ENCODE data around the gene ZNF408. TPM values are rescaled to one million over a fixed set of nuclear protein-coding genes. Genes with fewer than 3 reads are reported as not detected.
"Not testable (repeated sequence)": the region's sequence is repeated elsewhere in the genome, so short reads cannot be mapped to it uniquely, and the experiment has no call there.

Gene ZNF408
- polyA plus RNA-seq, 1 donor (not counting 4 experiments of a cell fraction or from before 2014, with no cell fraction given), result 4.0 TPM

DNA sequence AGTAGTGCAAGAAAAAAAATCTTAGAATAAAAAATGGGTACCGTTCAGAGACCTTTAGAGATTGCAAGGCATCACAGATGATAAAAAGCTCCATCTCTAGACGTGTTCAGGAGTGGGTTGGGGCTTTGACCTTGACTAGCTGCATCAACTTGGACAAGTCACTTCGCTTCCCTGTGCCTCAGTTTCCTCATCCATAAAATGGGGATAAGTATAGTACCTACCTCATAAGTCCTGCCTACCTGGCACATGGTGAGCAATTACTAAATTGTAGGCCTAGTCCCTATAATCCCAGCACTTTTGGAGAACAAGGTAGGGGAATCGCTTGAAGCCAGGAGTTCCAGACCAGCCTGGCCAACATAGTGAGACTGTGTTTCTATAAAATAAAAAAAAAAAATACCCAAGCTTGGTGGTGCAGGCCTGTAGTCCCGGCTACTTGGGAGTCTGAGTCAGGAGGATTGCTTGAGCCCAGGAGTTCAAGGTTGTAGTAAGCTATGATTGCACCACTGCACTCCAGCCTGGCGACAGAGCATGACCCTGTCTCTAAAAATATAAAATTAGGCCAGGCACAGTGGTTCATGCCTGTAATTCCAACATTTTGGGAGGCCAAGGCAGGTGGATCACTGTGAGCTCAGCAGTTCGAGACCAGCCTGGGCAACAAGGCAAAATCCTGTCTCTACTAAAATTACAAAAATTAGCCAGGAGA is 12.2 kb downstream of the ZNF408 start:
- no peak overlapping the region for H2AFZ ChIP-seq (ENCODE audit: control insufficient read depth, low read length)
- H3K79me2 ChIP-seq (ENCODE audit: control insufficient read depth, insufficient read depth, low read length), result no peaks in the 10 kb centered on the region
- no peaks in the 10 kb centered on the region for H3K9me3 ChIP-seq (ENCODE audit: control insufficient read depth, low read depth, low read length)
- dilution Hi-C loops (cut with MboI; ENCODE audit: extremely low pct_ligation_motif_present, low sequenced_read_pairs), result no loop called here
- H3K4me1 ChIP-seq (ENCODE audit: control insufficient read depth, extremely low read depth, insufficient read depth, low read length), result peaks cover 7% of the 10 kb centered on the region
- H4K20me1 ChIP-seq (ENCODE audit: control insufficient read depth, extremely low read depth, insufficient read depth, low read length), result no peaks in the 10 kb centered on the region
- no peak overlapping the region for H3K4me3 ChIP-seq (ENCODE audit: control insufficient read depth in 2 of 3, extremely low read depth in 1 of 3, insufficient read depth in 2 of 3, low read depth in 1 of 3, low read length in 3 of 3)
- TF ChIP-seq EZH2 (IDR thresholded peaks at IDR 0.05; ENCODE audit: low read length), result no peak
- TF ChIP-seq, protein P1, sequence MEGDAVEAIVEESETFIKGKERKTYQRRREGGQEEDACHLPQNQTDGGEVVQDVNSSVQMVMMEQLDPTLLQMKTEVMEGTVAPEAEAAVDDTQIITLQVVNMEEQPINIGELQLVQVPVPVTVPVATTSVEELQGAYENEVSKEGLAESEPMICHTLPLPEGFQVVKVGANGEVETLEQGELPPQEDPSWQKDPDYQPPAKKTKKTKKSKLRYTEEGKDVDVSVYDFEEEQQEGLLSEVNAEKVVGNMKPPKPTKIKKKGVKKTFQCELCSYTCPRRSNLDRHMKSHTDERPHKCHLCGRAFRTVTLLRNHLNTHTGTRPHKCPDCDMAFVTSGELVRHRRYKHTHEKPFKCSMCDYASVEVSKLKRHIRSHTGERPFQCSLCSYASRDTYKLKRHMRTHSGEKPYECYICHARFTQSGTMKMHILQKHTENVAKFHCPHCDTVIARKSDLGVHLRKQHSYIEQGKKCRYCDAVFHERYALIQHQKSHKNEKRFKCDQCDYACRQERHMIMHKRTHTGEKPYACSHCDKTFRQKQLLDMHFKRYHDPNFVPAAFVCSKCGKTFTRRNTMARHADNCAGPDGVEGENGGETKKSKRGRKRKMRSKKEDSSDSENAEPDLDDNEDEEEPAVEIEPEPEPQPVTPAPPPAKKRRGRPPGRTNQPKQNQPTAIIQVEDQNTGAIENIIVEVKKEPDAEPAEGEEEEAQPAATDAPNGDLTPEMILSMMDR (optimal IDR thresholded peaks at IDR 0.05 in 1 of 3, IDR thresholded peaks at IDR 0.05 in 1 of 3, conservative IDR thresholded peaks at IDR 0.05 in 1 of 3; ENCODE audit: extremely low read depth in 1 of 3, insufficient read depth in 2 of 3, low read length in 3 of 3), result no peak
- FAIRE-seq (no peak), DNase-seq (ENCODE audit: low read depth, low spot score) (no peak)
- peaks cover 0 to 1% of the 10 kb centered on the region in 2 experiments for H3K36me3 ChIP-seq (ENCODE audit: control insufficient read depth in 2 of 2, extremely low read depth in 1 of 2, insufficient read depth in 2 of 2, low read length in 2 of 2)
- H3K27me3 ChIP-seq (ENCODE audit: control insufficient read depth, extremely low read depth, insufficient read depth, low read length), result no peaks in the 10 kb centered on the region
- no peak overlapping the region for H3K9ac ChIP-seq (ENCODE audit: control insufficient read depth, extremely low read depth, insufficient read depth, low read length)
- no peak overlapping the region for H3K27ac ChIP-seq (ENCODE audit: control insufficient read depth, insufficient read depth, low read length)
- H3K9me1 ChIP-seq (ENCODE audit: control insufficient read depth, extremely low read depth, insufficient read depth, low read length), result no peaks in the 10 kb centered on the region
- H3K4me2 ChIP-seq (ENCODE audit: control insufficient read depth, extremely low read depth, insufficient read depth, low read depth, low read length), result no peak overlapping the region

DNA sequence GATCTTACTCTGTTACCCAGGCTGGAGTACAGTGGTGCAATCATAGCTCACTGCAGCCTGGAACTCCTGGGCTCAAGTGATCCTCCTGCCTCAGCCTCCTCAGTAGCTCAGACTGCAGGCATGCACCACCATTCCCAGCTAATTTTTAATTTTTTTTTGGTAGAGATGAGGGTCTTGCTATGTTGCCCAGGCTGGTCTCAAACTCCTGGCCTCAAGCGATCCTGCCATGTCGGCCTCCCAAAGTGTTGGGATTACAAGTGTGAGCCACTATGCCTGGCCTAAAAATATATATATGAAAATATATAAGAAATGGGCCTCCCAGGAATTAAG is 17.0 kb downstream of the ZNF408 start:
- FAIRE-seq; H3K4me3 ChIP-seq (ENCODE audit: control insufficient read depth in 2 of 3, extremely low read depth in 1 of 3, insufficient read depth in 2 of 3, low read depth in 1 of 3, low read length in 3 of 3); H3K27ac ChIP-seq (ENCODE audit: control insufficient read depth, insufficient read depth, low read length); H3K4me2 ChIP-seq (ENCODE audit: control insufficient read depth, extremely low read depth, insufficient read depth, low read depth, low read length); dilution Hi-C loops (cut with MboI; ENCODE audit: extremely low pct_ligation_motif_present, low sequenced_read_pairs); H3K36me3 ChIP-seq (ENCODE audit: control insufficient read depth in 2 of 2, extremely low read depth in 1 of 2, insufficient read depth in 2 of 2, low read length in 2 of 2); H3K27me3 ChIP-seq (ENCODE audit: control insufficient read depth, extremely low read depth, insufficient read depth, low read length); H3K9me1 ChIP-seq (ENCODE audit: control insufficient read depth, extremely low read depth, insufficient read depth, low read length); H4K20me1 ChIP-seq (ENCODE audit: control insufficient read depth, extremely low read depth, insufficient read depth, low read length); H3K4me1 ChIP-seq (ENCODE audit: control insufficient read depth, extremely low read depth, insufficient read depth, low read length); H3K79me2 ChIP-seq (ENCODE audit: control insufficient read depth, insufficient read depth, low read length); H3K9ac ChIP-seq (ENCODE audit: control insufficient read depth, extremely low read depth, insufficient read depth, low read length); DNase-seq (ENCODE audit: low read depth, low spot score); H3K9me3 ChIP-seq (ENCODE audit: control insufficient read depth, low read depth, low read length): not testable (repeated sequence)
- H2AFZ ChIP-seq (ENCODE audit: control insufficient read depth, low read length), result peak overlapping the region; percentile 86

Data from keratinocyte (primary cell).